Calu3 (cell line): Measurements from ENCODE around the gene CNTN1. TPM values are rescaled to one million over a fixed set of nuclear protein-coding genes. Genes with fewer than 3 reads are reported as not detected.

Source experiments
- BruUV-seq: library from RNA; stranded (reverse); fragments of 400-500 nt; replicated peaks from 2 replicates; lab custom pipeline; 2021; lab: Mats Ljungman, UMichigan
- CTCF ChIA-PET: fragments of 300-600 bp; sonication (Branson Sonifier 250); formaldehyde crosslinking; loops from one replicate; lab custom pipeline; 2022; ENCODE audit warnings: antibody characterized with exemption; lab: Charles Lee
- DNase-seq: peaks from one replicate; pipeline ENCODE4 v3.0.0; 2022
- H3K27ac Mint-ChIP-seq: one replicate; pipeline ENCODE4 v1.8.0; 2022; ENCODE audit warnings: mixed read lengths; ENCODE audit not compliant: unreplicated experiment
- H3K27me3 Mint-ChIP-seq: one replicate; pipeline ENCODE4 v1.8.0; 2022; ENCODE audit warnings: mixed read lengths; ENCODE audit not compliant: unreplicated experiment
- H3K36me3 Mint-ChIP-seq: one replicate; pipeline ENCODE4 v1.8.0; 2022; ENCODE audit warnings: mild to moderate bottlenecking, moderate library complexity, mixed read lengths; ENCODE audit not compliant: insufficient read depth, unreplicated experiment
- H3K4me1 Mint-ChIP-seq: one replicate; pipeline ENCODE4 v1.8.0; 2022; ENCODE audit warnings: mild to moderate bottlenecking, low read depth, mixed read lengths; ENCODE audit not compliant: unreplicated experiment
- H3K4me3 Mint-ChIP-seq: one replicate; pipeline ENCODE4 v1.8.0; 2022; ENCODE audit warnings: mild to moderate bottlenecking, low read depth, moderate library complexity, mixed read lengths; ENCODE audit not compliant: unreplicated experiment
- H3K9me3 Mint-ChIP-seq: one replicate; pipeline ENCODE4 v1.8.0; 2022; ENCODE audit warnings: low read depth, mixed read lengths; ENCODE audit not compliant: unreplicated experiment
- CTCF ChIP-seq: fragments of 200-600 bp; IDR thresholded peaks from one replicate; pipeline ENCODE4 v1.8.0; 2022; ENCODE audit warnings: antibody characterized with exemption; ENCODE audit not compliant: unreplicated experiment
- intact Hi-C: fragments of 100-400 bp; cut with micrococcal nuclease; formaldehyde crosslinking; loops from one replicate; pipeline ENCODE4 v1.10.0; 2022; ENCODE audit not compliant: unreplicated experiment
- total RNA-seq: library from RNA; stranded (reverse); gene quantifications from 2 replicates; pipeline ENCODE4 v1.2.3, GENCODE V29; 2022

The CNTN1 gene
- total RNA-seq, 1 experiment from 2014 or later, result not detected

GRCh38 chr12:40792792-40793386, 100.7 kb downstream of the CNTN1 start:
- CTCF ChIA-PET, result no interaction called here
- intact Hi-C loops, result no loop called here
- Mint-ChIP-seq H3K4me3 (no peak overlapping the region), H3K36me3 (no peaks in the 10 kb centered on the region), H3K27me3 (no peaks in the 10 kb centered on the region), H3K4me1 (no peaks in the 10 kb centered on the region), H3K27ac (no peak overlapping the region), H3K9me3 (no peaks in the 10 kb centered on the region)
- no peak for TF ChIP-seq CTCF
- no TSS peak for BruUV-seq
- no peak for DNase-seq

- no peak for DNase-seq
- no peaks in the 10 kb centered on the region for H3K9me3 Mint-ChIP-seq
- no TSS peak for BruUV-seq
- no peaks in the 10 kb centered on the region for H3K4me1 Mint-ChIP-seq
- intact Hi-C loops, result no loop called here
- no peak overlapping the region for H3K27ac Mint-ChIP-seq
- TF ChIP-seq CTCF, result no peak
- no peak overlapping the region for H3K4me3 Mint-ChIP-seq
- CTCF ChIA-PET, result no interaction called here
- no peaks in the 10 kb centered on the region for H3K36me3 Mint-ChIP-seq
- no peaks in the 10 kb centered on the region for H3K27me3 Mint-ChIP-seq
These were observed 101.2 kb downstream of the CNTN1 start for GRCh38 chr12:40793471-40793870.

GRCh38 chr12:40794087-40794486, 101.8 kb downstream of the CNTN1 start:
- H3K4me1 Mint-ChIP-seq, result no peaks in the 10 kb centered on the region
- no peaks in the 10 kb centered on the region for H3K27me3 Mint-ChIP-seq
- H3K27ac Mint-ChIP-seq, result no peak overlapping the region
- H3K36me3 Mint-ChIP-seq, result no peaks in the 10 kb centered on the region
- DNase-seq, result no peak
- H3K9me3 Mint-ChIP-seq, result no peaks in the 10 kb centered on the region
- CTCF ChIA-PET, result no interaction called here
- BruUV-seq, result no TSS peak
- TF ChIP-seq CTCF, result no peak
- intact Hi-C loops, result no loop called here
- no peak overlapping the region for H3K4me3 Mint-ChIP-seq

- BruUV-seq, result no TSS peak
- intact Hi-C loops, result no loop called here
- Mint-ChIP-seq H3K4me3 (no peak overlapping the region), H3K27me3 (no peaks in the 10 kb centered on the region), H3K36me3 (no peaks in the 10 kb centered on the region), H3K4me1 (no peaks in the 10 kb centered on the region), H3K27ac (no peak overlapping the region), H3K9me3 (no peaks in the 10 kb centered on the region)
- no peak for TF ChIP-seq CTCF
- DNase-seq, result no peak
- CTCF ChIA-PET, result no interaction called here
These were observed 108.8 kb downstream of the CNTN1 start for GRCh38 chr12:40801082-40801481.
